ENCODE data around the gene ADD3. TPM values are rescaled to one million over a fixed set of nuclear protein-coding genes. Genes with fewer than 3 reads are reported as not detected.

Gene ADD3
- total and polyA plus RNA-seq, 5 donors from 2014 or later = 341 to 405 (median 376) TPM

- no peaks in the 10 kb centered on the region for H3K27me3 Mint-ChIP-seq
- H3K27ac ChIP-seq (ENCODE audit: insufficient read depth, low read length, poor library complexity, severe bottlenecking) = no peak overlapping the region
- H3K27ac Mint-ChIP-seq = peak overlapping the region; percentile 39 to 73 (median 66)
- H3K9me3 Mint-ChIP-seq = no peaks in the 10 kb centered on the region
- no peaks in the 10 kb centered on the region for H3K9me3 ChIP-seq (ENCODE audit: control insufficient read depth in 2 of 2, low read length in 2 of 2)
- H3K4me1 ChIP-seq (ENCODE audit: control insufficient read depth, insufficient read depth, low read length, poor library complexity, severe bottlenecking) = peaks cover 74% of the 10 kb centered on the region
- DNase-seq (no peak), ATAC-seq (ENCODE audit: low read depth in 2 of 2) (no peak)
- peak overlapping the region in 2 of 4 donors; percentile 3 to 56 for H3K4me3 Mint-ChIP-seq
- peak overlapping the region; percentile 9 for H3K4me3 ChIP-seq (ENCODE audit: low read depth, low read length)
- peaks cover 3% of the 10 kb centered on the region for H3K36me3 Mint-ChIP-seq
- no peaks in the 10 kb centered on the region for H3K36me3 ChIP-seq (ENCODE audit: control insufficient read depth, insufficient read depth, low read length)
- H3K4me1 Mint-ChIP-seq = peaks cover 43 to 88% (median 69%) of the 10 kb centered on the region in 4 donors
- no peaks in the 10 kb centered on the region for H3K27me3 ChIP-seq (ENCODE audit: control insufficient read depth, insufficient read depth, low read length)
These were observed 53.9 kb downstream of the ADD3 start for GRCh38 chr10:110061687-110062086.

- peak overlapping the region in 1 of 4 donors; percentile 35 for H3K4me3 Mint-ChIP-seq
- DNase-seq (no peak), ATAC-seq (ENCODE audit: low read depth in 2 of 2) (no peak)
- Histone ChIP-seq H3K27me3 (ENCODE audit: control insufficient read depth, insufficient read depth, low read length) (no peaks in the 10 kb centered on the region), H3K4me3 (ENCODE audit: low read depth, low read length) (no peak overlapping the region), H3K27ac (ENCODE audit: insufficient read depth, low read length, poor library complexity, severe bottlenecking) (peak overlapping the region; percentile 18), H3K36me3 (ENCODE audit: control insufficient read depth, insufficient read depth, low read length) (no peaks in the 10 kb centered on the region), H3K4me1 (ENCODE audit: control insufficient read depth, insufficient read depth, low read length, poor library complexity, severe bottlenecking) (peaks cover 76% of the 10 kb centered on the region), H3K9me3 (ENCODE audit: control insufficient read depth in 2 of 2, low read length in 2 of 2) (no peaks in the 10 kb centered on the region)
- peak overlapping the region; percentile 53 to 72 (median 59) for H3K27ac Mint-ChIP-seq
- peaks cover 3% of the 10 kb centered on the region for H3K36me3 Mint-ChIP-seq
- no peaks in the 10 kb centered on the region for H3K9me3 Mint-ChIP-seq
- H3K27me3 Mint-ChIP-seq = no peaks in the 10 kb centered on the region
- peaks cover 43 to 93% (median 71%) of the 10 kb centered on the region in 4 donors for H3K4me1 Mint-ChIP-seq
These were observed 57.5 kb downstream of the ADD3 start for GRCh38 chr10:110065269-110065668.

GRCh38 chr10:110067960-110068770 is 60.4 kb downstream of the ADD3 start:
- Mint-ChIP-seq H3K27me3 (no peaks in the 10 kb centered on the region), H3K9me3 (no peaks in the 10 kb centered on the region), H3K4me1 (peaks cover 42 to 91% (median 69%) of the 10 kb centered on the region in 4 donors), H3K36me3 (peaks cover 3% of the 10 kb centered on the region), H3K4me3 (peak overlapping the region; percentile 29 to 83 (median 73)), H3K27ac (peak overlapping the region; percentile 81 to 99 (median 83))
- DNase-seq = peak in 2 of 3 donors; percentile 33 to 90
- Histone ChIP-seq H3K9me3 (ENCODE audit: control insufficient read depth in 2 of 2, low read length in 2 of 2) (no peaks in the 10 kb centered on the region), H3K4me3 (ENCODE audit: low read depth, low read length) (peak overlapping the region; percentile 83), H3K36me3 (ENCODE audit: control insufficient read depth, insufficient read depth, low read length) (no peaks in the 10 kb centered on the region), H3K27ac (ENCODE audit: insufficient read depth, low read length, poor library complexity, severe bottlenecking) (peak overlapping the region; percentile 79), H3K27me3 (ENCODE audit: control insufficient read depth, insufficient read depth, low read length) (no peaks in the 10 kb centered on the region), H3K4me1 (ENCODE audit: control insufficient read depth, insufficient read depth, low read length, poor library complexity, severe bottlenecking) (peaks cover 80% of the 10 kb centered on the region)
- peak; percentile 64 to 81 for ATAC-seq (ENCODE audit: low read depth in 2 of 2)

GRCh38 chr10:110068780-110069179 is 61.0 kb downstream of the ADD3 start:
- DNase-seq (no peak), ATAC-seq (ENCODE audit: low read depth in 2 of 2) (no peak)
- Mint-ChIP-seq H3K9me3 (no peaks in the 10 kb centered on the region), H3K27ac (peak overlapping the region; percentile 37 to 99 (median 83)), H3K36me3 (peaks cover 7% of the 10 kb centered on the region), H3K4me3 (peak overlapping the region; percentile 29 to 80 (median 60)), H3K27me3 (no peaks in the 10 kb centered on the region), H3K4me1 (peaks cover 43 to 92% (median 70%) of the 10 kb centered on the region in 4 donors)
- Histone ChIP-seq H3K9me3 (ENCODE audit: control insufficient read depth in 2 of 2, low read length in 2 of 2) (no peaks in the 10 kb centered on the region), H3K4me3 (ENCODE audit: low read depth, low read length) (peak overlapping the region; percentile 83), H3K4me1 (ENCODE audit: control insufficient read depth, insufficient read depth, low read length, poor library complexity, severe bottlenecking) (peaks cover 81% of the 10 kb centered on the region), H3K27ac (ENCODE audit: insufficient read depth, low read length, poor library complexity, severe bottlenecking) (peak overlapping the region; percentile 79), H3K27me3 (ENCODE audit: control insufficient read depth, insufficient read depth, low read length) (no peaks in the 10 kb centered on the region), H3K36me3 (ENCODE audit: control insufficient read depth, insufficient read depth, low read length) (no peaks in the 10 kb centered on the region)

- H3K4me3 Mint-ChIP-seq = peak overlapping the region; percentile 57 to 82 (median 73)
- H3K36me3 Mint-ChIP-seq = peaks cover 12% of the 10 kb centered on the region
- Histone ChIP-seq H3K4me3 (ENCODE audit: low read depth, low read length) (peak overlapping the region; percentile 83), H3K36me3 (ENCODE audit: control insufficient read depth, insufficient read depth, low read length) (no peaks in the 10 kb centered on the region), H3K27me3 (ENCODE audit: control insufficient read depth, insufficient read depth, low read length) (no peaks in the 10 kb centered on the region), H3K4me1 (ENCODE audit: control insufficient read depth, insufficient read depth, low read length, poor library complexity, severe bottlenecking) (peaks cover 82% of the 10 kb centered on the region), H3K9me3 (ENCODE audit: control insufficient read depth in 2 of 2, low read length in 2 of 2) (no peaks in the 10 kb centered on the region), H3K27ac (ENCODE audit: insufficient read depth, low read length, poor library complexity, severe bottlenecking) (peak overlapping the region; percentile 79)
- peak in 2 of 3 donors; percentile 58 to 86 for DNase-seq
- no peaks in the 10 kb centered on the region for H3K27me3 Mint-ChIP-seq
- ATAC-seq (ENCODE audit: low read depth in 2 of 2) = peak; percentile 70 to 80
- H3K9me3 Mint-ChIP-seq = no peaks in the 10 kb centered on the region
- H3K27ac Mint-ChIP-seq = peak overlapping the region; percentile 37 to 99 (median 83)
- H3K4me1 Mint-ChIP-seq = peaks cover 50 to 94% (median 73%) of the 10 kb centered on the region in 4 donors
These were observed 61.8 kb downstream of the ADD3 start for GRCh38 chr10:110069502-110069982.

GRCh38 chr10:110073896-110074295 is 66.1 kb downstream of the ADD3 start:
- Histone ChIP-seq H3K27me3 (ENCODE audit: control insufficient read depth, insufficient read depth, low read length) (no peaks in the 10 kb centered on the region), H3K36me3 (ENCODE audit: control insufficient read depth, insufficient read depth, low read length) (no peaks in the 10 kb centered on the region), H3K27ac (ENCODE audit: insufficient read depth, low read length, poor library complexity, severe bottlenecking) (peak overlapping the region; percentile 52), H3K9me3 (ENCODE audit: control insufficient read depth in 2 of 2, low read length in 2 of 2) (no peaks in the 10 kb centered on the region), H3K4me1 (ENCODE audit: control insufficient read depth, insufficient read depth, low read length, poor library complexity, severe bottlenecking) (peaks cover 93% of the 10 kb centered on the region), H3K4me3 (ENCODE audit: low read depth, low read length) (peak overlapping the region; percentile 17)
- no peak for DNase-seq
- no peaks in the 10 kb centered on the region for H3K27me3 Mint-ChIP-seq
- peaks cover 65 to 89% (median 78%) of the 10 kb centered on the region in 4 donors for H3K4me1 Mint-ChIP-seq
- peak overlapping the region; percentile 85 to 92 (median 86) for H3K27ac Mint-ChIP-seq
- no peaks in the 10 kb centered on the region for H3K9me3 Mint-ChIP-seq
- H3K4me3 Mint-ChIP-seq = peak overlapping the region; percentile 3 to 71 (median 58)
- H3K36me3 Mint-ChIP-seq = peaks cover 9% of the 10 kb centered on the region
- no peak for ATAC-seq (ENCODE audit: low read depth in 2 of 2)

- Mint-ChIP-seq H3K27ac (peak overlapping the region; percentile 85 to 92 (median 86)), H3K36me3 (peaks cover 9% of the 10 kb centered on the region), H3K4me3 (peak overlapping the region; percentile 3 to 71 (median 46)), H3K4me1 (peaks cover 66 to 89% (median 78%) of the 10 kb centered on the region in 4 donors), H3K27me3 (no peaks in the 10 kb centered on the region), H3K9me3 (no peaks in the 10 kb centered on the region)
- H3K4me3 ChIP-seq (ENCODE audit: low read depth, low read length) = peak overlapping the region; percentile 17
- ATAC-seq (ENCODE audit: low read depth in 2 of 2) = no peak
- DNase-seq = no peak
- H3K27me3 ChIP-seq (ENCODE audit: control insufficient read depth, insufficient read depth, low read length) = no peaks in the 10 kb centered on the region
- H3K27ac ChIP-seq (ENCODE audit: insufficient read depth, low read length, poor library complexity, severe bottlenecking) = peak overlapping the region; percentile 52
- H3K4me1 ChIP-seq (ENCODE audit: control insufficient read depth, insufficient read depth, low read length, poor library complexity, severe bottlenecking) = peaks cover 93% of the 10 kb centered on the region
- no peaks in the 10 kb centered on the region for H3K9me3 ChIP-seq (ENCODE audit: control insufficient read depth in 2 of 2, low read length in 2 of 2)
- H3K36me3 ChIP-seq (ENCODE audit: control insufficient read depth, insufficient read depth, low read length) = no peaks in the 10 kb centered on the region
These were observed 66.5 kb downstream of the ADD3 start for GRCh38 chr10:110074298-110074697.

All from CD4-positive, CD25-positive, alpha-beta regulatory T cell (primary cell).